Activated CD4-positive, alpha-beta T cell treated with anti-CD3 and anti-CD28 coated beads, Interleukin-2, Interleukin-4, amounts not matched to agents 100 ng/mL and 50 ng/mL, durations not matched to agents 16 hours and 8 hours (primary cell): ENCODE measurements around the gene GPR17.

Source experiments
- DNase-seq: peaks from one replicate; pipeline ENCODE4 v3.0.0-alpha.2; 2020; ENCODE audit warnings: low spot score

GPR17 gene

DNA sequence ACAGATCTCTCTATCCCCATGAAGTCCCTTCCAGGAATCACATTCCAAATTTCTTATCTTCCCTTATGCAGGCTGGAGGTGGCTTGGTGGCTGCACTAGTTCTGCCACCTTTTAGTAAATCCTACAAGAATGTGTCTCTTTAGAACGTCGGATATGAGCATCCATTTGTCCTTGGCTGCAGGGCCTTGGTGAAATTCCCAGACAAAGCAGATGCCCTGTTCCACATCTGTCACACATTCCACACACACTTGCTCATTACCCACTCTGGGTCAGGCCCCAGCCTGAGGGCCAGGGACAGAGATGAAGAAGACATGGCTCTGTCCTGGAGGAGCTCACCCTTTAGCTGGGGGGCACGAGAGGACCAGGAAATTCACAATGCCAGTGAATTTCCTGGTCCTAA lies 31.2 kb upstream of the GPR17 start:
- no peak for DNase-seq

- no peak for DNase-seq
These were observed 30.3 kb upstream of the GPR17 start for GRCh38 chr2:127615511-127616166.

DNA sequence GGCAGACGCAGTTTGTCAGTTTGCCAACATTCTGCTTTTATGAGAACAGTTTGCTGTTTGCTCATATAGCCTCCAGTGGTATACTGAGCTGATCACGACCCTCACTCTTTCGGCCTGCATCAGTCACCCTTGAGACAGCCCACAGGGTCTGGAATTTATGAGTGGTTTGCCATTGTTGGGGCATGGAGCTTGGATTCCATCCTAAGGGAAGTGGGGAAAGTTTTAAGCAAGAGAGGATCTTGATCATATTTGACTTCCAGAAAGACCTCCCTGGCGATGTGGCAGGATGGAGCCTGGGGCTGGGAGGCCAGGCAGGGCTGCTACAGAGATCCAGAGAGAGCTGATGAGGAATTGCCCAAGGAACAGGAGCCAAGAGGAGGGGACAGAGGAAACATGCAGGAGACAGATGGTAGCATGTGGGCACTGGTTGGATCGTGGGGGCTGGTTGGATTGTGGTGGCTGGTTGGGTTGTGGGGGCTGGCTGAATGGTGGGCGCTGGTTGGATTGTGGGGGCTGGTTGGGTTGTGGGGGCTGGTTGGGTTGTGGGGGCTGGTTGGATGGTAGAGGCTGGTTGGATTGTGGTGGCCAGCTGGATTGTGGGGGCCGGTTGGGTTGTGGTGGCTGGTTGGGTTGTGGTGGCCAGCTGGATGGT lies 27.3 kb upstream of the GPR17 start:
- no peak for DNase-seq

DNA sequence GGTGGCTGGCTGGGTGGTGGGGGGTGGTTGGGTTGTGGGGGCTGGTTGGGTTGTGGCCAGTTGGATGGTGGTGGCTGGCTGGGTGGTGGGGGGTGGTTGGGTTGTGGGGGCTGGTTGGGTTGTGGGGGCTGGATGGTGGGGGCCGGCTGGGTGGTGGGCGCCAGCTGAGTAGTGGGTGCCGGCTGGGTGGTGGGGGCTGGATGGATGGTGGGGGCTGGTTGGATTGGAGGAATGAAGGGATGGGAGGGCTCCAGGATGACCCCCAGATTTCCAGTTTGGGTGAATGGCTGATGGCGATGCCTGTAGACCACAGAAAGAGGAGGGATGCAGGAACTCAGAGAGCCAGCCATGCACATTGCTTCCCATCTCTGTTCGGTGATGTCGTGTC lies 26.8 kb upstream of the GPR17 start:
- DNase-seq = no peak

GRCh38 chr2:127619877-127620705 lies 25.9 kb upstream of the GPR17 start:
- no peak for DNase-seq

DNA sequence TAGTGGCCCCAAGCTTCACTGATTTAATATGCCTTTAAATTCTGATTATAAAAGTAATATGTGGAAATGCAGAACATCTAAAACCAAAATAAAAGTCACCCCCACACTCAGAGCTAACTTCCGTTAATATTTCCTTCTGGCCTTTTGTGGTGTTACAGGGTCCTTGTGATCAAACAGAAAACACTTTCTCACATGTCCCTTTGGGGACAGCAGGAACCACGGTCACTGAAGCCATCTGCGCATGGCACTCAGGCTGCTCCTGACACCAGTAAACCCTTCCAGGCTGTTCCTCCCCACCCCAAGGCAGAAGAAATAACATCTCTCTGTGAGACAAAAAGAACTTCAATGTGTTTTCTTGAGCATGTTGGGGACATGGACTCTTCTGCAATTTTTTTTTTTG lies 25.1 kb upstream of the GPR17 start:
- no peak for DNase-seq

DNA sequence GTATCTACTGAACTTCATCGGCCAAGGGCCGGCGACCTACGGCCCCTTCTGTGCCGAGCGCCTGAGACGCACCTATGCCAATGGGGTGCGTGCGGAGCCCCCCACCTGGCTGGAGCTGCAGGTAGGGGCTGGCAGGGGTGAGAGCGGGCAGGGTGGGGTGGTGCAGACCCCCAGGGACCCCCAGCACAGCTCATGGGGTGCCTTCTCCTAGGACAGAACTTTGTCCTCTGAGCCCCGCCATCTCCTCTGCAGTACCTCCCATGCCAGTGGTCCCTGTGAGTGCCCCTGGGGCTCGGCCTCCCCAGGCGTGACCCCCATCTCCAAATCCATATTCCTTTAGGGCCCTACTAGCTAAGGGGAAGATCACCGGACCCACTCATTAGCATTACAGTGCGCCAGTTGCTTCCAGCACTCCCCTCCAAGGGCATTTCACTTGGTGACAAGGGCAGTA lies 23.9 kb upstream of the GPR17 start:
- DNase-seq = no peak

GRCh38 chr2:127622561-127623387 lies 23.2 kb upstream of the GPR17 start:
- DNase-seq = no peak

GRCh38 chr2:127623388-127624319 lies 22.3 kb upstream of the GPR17 start:
- no peak for DNase-seq

- DNase-seq = no peak
These were observed 21.6 kb upstream of the GPR17 start for GRCh38 chr2:127624320-127624755.

DNA sequence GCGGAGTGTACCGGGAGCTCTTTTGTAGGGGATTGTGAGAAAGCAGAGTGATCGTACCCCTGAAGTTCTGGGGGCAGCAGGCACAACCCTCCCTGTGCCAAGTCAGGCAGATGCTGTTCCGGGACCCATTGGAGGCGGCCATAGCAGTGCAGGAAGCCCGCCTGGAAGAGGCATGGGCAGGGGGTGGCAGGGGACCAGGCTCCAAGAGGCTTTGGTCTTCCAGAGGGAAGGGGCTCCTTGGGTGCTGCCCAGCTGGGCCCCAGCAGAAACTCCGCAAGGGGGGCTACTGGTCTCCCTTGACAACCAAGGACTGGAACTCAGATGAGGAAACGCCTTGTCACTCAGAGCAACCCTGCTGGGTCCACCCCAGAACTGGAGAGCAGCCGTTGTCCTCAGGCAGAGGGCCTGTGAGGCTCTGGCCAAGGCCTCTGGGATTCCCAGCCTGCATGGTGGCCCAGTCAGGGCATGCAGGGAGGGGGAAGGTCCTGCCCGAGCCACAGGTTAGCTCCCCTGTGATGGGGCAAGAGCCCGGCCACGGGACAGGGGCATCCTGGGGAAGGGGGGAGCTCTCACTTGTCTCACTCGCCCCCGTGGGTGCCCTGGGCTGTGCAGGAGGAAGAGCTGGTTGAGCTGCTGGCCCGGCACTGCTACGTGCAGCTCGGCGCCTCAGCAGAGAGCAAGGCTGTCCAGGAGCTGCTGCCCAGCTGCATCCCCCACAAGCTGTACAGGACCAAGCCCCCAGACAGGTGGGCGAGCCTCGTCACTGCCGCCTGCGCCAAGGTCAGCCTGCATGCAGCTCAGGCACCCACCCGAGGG lies 21.0 kb upstream of the GPR17 start:
- DNase-seq = no peak

- no peak for DNase-seq
These were observed 20.4 kb upstream of the GPR17 start for GRCh38 chr2:127625572-127625951.

DNA sequence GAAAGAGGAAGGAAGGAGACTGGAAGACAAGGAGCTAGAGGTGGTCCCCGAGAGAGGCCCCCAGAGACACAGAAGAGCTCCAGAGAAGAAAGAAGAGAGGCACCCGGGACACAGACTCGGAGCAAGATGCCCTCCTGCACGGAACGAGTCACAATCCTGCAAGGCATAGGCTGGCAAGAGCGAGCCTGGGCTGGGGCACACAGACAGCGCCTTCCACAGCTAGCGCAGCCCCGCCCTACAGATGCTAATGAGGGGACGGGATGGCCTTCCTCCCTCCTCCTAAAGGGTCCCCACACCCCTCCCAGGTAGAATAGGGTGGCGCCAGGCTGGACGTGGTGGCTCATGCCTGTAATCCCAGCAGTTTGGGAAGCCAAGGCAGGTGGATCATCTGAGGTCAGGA lies 19.8 kb upstream of the GPR17 start:
- DNase-seq = no peak

GRCh38 chr2:127626917-127627739 lies 18.8 kb upstream of the GPR17 start:
- no peak for DNase-seq

DNA sequence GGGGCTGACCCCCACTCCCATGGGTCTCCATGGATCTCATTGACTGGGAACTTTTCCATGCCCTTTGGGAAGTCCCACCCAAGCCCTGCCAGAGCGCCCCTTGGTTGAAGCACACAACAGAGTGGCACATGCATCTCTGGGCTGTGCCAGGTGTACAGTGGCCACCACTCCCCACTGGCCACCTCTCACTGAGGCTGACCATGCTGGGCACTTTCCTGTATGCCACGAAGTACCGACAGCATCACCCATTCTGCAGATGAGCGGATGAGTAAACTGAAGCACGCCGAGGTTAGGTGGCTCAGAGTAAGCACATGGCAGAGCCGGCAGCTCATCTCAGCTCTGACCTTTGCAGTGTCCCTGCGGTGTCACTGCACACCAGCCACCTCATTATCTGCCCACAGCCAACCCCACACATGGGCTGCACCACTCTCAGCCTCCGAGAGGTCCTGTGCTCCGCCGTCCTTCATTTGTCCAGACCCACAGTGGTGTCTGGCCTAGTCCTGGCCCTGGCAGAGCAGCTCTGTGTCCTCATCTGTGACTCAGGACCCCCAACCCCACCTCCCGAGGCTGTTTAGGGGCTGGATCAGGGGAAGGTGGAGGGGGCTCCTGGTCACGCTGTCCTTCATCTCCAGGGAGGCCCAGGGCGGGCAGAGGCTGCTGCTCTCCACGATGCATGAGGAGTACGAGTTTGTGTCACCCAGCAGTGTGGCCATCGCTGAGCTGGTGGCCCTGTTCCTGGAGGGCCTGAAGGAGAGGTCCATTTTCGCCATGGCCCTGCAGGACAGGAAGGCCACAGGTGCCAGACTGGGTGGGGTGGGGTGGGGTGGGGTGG lies 18.0 kb upstream of the GPR17 start:
- DNase-seq = no peak

DNA sequence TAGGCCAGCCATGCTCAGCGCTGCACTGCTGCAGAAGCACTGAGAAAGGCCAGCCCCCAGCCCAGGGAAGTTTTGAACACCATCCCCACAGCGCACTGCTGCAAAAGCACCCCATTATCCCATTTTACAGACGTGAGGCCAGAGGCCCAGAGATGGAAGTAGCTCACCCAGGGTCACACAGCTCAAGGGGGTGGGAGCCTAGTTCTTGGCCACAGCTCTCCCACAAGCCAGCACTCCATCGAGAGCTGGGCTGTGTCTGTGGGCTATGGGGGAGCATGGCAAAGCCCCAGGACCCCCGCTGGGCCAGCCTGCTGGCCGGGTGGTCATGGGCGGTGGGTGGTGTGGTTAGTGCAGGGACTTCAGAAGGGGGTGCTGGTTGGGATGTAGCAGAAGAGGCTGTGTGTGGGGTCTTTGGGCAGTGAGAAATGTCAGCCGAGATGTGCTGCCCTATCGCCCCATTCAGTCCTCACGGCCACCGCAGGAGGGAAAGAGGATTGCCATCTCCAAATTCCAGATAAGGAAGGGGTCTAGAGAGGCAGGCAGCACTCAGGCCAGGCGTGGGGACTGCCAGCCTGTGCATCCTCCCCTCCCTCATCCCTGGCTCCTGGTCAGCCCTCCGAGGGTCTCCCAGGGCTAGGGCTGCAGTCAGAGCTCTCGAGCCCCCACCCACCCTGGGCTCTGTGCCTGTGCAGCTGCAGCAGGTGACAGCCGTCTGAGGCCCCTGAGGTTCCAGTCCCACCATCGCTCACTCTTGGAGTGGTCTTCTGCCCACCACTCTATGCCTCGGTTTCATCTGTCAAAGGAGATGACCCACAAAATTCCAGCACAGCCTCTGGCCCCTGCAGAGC lies 17.0 kb upstream of the GPR17 start:
- no peak for DNase-seq

- no peak for DNase-seq
These were observed 16.3 kb upstream of the GPR17 start for GRCh38 chr2:127629637-127630036.
